HG03175 (cell line): ENCODE results near the gene ELP4.

Experiments
- ATAC-seq: cut with Tn5 transposase; IDR thresholded peaks from one replicate; pipeline ENCODE4 v1.9.1; 2021; ENCODE audit warnings: mild to moderate bottlenecking, moderate library complexity; ENCODE audit not compliant: unreplicated experiment

Gene ELP4

DNA sequence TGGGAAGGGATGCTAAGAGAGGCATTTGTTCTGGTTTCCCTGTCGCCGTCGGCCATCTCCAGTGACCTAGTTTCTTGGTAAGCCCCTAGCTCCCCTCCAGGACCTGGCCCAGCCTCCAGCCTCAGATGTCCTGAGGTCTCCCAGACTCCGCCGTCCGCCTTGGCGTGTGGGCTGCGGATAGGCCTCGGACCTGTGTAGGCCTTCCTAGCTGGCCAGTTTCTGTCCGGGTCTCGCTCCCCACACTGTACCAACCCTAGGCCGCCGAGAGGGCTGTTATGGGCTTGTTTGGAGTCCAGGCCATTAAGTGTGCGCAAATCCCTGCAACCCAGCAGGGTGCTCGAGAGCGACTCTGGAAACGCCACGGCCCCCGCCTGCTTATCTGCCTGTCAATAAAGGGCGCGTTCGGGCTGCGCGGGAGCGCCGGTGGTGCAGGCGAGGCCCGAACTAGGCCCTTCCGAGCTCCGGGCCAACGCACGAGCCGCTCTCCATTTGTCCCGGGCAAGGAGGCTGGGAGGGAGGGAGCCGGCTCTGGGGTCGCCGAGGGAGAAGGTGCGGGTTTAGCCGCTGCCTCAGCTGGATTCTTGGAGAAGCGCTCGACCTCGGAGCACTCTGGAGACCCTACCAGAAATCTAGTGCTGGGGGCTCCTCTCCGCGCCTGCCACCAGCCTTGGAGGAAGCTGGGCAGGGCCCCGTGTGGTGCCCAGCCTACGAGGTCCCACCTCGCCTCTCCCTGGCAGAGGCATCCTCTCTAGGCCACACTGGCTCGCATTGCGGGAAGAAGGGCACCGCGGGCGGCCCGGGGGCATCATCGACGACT, 310.3 kb downstream of the ELP4 start:
- ATAC-seq, result no peak

DNA sequence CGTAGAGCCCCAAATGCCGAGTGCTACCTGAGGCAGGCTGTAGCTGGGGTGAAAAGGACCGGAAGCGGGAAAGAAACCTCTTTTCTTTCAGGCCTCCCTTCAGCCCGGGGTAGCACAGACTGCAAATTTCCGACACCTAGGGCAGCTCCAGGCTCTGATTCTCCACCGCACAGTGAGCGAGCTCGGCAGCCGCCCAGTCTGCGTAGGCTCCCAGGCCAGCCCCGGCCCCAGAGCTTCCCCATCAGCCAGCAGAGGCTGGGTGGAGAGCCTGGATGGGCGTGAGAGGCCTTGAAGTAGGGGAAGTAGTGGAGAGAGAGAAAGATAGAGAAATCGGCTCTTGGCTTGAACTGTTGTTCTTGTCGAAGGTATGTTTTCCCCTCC, 310.9 kb downstream of the ELP4 start:
- ATAC-seq, result no peak

DNA sequence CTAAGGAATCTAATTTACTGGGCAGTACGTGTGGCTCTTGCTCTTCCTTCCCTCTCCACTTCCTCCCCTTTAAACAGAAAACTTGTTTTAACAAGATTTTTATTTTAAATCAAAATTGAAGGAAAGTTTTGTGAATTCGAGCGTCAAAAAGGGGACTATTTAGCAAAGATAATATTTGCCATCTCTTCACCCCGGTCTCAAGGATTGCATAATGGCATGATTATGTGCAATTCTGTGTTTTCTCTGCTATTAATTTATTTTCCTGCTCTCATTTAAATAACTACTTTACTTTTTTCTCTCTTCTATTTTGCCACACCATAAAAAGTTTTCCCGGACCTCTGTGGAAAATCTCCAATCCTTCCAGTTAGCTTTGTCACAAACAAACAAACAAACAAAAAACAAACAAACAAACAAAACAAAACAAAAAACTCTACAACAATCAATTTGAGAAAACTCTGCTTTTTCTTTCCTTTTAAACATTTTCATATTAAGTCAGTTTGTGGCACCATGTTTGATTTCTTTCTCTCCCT, 311.7 kb downstream of the ELP4 start:
- no peak for ATAC-seq

DNA sequence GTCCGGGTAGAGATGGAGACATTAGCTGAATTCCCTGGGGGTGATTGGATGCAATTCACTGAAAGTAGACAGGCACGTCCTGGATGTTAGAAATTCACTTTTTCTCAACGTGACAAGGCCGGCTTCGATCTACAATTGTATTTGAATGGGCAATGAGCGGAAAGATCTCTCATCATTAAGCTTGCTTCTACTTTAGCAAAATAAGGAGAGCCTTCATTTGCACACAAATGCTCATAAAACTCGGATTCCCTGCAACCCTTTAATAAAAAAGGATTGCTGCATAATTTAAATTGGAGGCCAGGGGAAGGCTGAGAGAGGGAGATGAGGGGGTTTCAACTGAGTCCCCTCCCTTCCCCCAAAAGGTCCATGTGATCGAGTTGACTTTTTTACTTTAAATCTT, 312.2 kb downstream of the ELP4 start:
- no peak for ATAC-seq

DNA sequence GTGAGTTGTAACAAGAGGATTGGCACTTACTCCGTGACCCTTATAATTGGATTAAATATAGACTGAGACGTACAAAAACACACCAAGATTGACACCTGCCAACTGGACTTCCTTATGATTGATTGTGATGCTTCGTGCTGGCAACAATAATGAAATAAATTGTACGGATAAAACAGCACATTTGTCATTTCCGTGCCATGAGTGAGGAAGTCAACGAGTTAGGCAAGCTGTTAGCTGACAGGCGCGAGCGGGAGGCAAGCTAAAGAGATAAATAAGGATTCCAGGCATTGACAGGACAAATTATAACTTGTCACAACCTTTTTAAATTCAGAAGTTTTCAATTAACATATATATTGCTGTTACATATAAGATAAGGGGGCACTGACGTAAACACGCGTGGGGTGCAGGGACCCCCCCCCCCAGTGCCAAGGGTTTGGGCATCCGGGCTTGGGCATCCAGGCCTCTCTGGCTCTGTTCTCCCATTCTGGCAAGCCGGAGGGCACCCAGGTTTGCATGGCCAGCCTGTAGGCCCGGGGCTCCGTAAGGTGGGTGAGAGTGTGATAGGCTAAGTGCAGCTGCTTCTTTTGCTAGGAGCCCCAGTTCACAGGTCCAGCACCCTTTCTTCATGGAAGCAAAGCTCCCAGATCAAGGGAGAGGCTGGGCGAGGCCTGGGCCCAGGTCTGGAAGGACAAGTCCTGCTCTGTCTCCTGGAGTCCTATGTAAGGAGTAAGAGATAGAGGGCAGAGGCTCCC, 312.8 kb downstream of the ELP4 start:
- ATAC-seq, result no peak

DNA sequence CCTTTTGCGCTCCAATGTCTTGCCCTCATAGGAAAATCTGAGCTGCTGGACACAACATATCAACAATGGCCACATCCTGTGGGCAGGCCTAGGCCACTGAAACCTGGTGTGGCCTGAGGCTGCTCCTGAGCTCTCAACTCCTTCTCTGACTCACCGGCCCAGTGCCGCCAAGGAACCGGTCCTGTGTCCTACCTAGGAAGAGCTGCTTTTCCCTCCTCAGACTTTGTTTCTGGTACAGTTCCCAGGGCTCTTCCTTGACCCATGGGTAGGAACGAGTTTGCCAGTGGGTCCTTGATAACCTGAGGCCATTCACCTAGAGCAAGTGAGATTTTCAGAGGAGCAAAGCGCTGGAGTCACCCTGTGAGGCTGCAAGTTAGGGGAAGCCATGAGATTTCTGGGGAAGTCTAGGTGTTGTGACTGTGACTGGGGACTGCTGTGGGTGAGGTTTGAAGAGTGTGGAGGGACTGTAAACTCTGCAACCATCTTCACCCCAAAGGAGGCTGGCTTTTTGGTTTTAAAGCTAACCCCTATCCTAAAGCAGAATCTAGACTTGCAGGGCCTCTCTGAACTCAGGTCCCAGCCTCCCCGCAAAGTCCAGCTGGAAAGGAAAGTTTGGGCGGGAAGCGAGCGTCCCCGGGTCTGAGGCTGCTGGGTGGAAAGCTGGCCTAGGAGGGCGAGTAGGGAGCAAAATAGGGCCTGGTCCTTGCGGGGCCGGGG, 313.5 kb downstream of the ELP4 start:
- no peak for ATAC-seq

DNA sequence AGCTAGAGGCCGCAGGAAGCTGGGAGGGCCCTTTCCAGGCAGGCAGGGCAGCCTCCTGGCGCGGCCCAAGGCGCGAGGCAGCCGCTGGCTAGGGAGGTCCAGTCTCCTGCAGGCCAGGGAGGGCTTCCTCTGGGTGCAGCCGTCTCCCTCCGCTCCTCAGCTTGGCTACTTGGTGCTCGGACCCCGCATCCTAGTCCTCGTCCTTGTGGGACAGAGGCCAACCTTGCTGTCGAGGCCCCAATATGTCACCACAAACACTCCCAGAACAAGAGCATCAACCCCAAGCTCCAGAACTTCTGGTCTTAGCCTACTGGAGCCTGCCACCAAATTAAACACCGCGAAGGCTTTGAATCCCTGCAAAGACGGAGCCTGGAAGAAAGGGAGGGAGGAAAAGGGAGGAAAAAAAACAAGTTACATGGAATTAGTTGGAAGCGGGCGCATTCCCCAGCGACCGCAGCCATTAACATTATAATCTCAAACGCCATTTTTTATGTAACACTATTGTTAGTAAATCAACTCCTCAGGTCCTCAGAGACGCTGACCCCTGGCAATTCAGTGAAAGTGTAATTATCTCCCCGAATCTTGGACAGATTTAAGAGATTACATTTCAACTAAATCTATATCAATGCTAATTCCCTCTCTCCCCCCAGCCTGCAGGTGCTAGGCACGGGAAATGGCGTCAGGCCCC, 314.2 kb downstream of the ELP4 start:
- ATAC-seq, result no peak

DNA sequence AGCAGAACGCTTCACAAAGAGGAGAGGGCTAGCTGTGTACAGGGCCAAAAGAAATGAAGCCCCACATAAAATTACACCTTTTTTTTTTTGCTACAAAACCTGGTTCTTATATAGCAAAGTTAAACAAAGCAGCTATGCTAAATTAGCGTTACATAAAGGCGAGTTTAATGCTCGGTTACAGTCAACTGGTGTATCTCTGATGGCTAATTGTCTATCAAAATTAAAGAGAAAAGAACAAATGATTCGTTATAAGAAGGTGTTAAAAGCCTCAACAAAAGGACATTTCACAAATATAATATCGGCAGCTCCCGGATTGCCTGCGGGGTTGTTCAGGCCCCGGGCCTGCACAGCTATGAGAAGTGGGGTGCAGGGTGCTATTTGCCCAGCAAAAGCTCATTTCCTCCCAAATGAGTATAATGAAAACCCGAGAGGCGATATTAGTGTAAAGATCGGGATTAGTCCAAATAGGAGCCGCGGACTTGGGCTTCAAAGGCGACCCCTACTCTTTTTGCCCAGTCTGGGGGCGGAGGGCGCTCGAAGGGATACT, 314.8 kb downstream of the ELP4 start:
- no peak for ATAC-seq

DNA sequence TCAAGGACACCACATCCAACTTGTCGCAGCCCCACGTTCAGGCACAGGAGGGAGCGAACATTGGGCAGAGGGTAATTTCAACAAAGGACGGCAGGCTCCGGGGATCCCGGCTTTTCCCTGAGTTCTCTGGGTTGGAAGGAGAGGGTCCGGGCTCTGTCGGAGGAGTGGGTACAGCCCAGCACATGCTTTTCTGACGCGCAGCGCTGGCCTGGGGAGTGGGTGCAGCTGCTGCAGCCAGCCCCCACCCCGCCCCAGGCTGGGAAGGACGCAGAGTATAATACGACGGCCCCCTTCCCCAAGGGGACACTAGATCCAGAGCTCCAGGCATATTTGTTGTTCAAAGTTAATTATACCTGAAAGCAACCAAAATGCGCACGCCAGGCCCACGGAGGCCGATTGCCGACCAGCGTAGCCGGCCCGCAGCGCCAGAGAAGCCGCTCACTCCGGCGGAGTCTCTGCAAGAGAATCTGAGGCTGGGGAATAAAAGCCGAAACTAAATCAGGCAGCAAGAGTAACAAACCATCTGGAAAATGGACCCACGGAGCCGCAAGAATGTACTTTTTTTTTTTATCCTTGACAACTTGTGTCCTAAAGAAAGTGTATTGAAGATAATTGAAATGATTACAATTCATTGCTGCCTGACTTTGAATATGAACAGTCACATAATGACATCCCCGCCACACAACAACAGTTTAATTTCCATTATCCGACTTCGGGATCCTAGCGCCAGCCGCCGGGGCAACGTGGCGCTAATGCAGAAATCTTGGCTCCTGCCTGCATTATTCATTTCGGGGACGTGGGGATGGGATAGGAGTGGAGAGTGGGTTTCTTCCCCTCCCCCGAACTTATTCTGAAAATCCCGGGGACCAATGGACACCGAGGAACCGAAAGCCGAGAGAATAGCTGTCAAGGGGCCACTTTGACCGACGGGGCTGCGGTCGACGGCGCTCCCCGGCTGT, 315.6 kb downstream of the ELP4 start:
- no peak for ATAC-seq

DNA sequence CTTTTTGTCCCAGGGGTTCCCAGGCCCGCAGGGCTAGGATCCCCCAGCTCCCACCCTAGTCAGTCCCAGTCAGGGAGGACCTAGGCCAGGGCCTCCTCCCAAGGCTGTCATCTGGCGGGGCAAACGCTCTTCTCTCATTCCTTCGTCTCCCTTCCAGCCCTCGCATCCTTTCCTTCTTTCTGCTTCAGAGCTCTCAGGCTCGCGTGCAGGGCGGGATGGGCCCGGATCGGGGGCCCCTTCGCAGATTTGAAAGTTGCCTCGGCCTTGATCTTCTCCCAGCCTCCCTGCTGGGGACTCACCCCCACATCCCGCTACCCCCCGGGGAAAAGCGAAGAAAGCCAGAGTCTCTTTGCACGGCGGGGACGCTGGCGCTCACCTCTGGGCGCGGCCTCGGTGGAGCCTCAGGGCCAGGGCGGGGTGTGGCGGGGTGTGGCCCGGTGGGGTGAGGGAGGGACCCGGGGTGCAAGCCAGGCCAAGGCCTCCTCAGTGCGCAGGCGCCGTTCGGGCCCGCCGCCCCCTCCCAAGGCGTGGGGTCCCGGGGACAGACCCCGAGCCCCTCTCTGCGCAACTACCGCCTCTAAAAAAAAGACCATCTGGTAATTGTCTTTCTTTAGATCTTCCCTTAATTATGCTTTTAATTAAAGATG, 316.4 kb downstream of the ELP4 start:
- ATAC-seq, result no peak

DNA sequence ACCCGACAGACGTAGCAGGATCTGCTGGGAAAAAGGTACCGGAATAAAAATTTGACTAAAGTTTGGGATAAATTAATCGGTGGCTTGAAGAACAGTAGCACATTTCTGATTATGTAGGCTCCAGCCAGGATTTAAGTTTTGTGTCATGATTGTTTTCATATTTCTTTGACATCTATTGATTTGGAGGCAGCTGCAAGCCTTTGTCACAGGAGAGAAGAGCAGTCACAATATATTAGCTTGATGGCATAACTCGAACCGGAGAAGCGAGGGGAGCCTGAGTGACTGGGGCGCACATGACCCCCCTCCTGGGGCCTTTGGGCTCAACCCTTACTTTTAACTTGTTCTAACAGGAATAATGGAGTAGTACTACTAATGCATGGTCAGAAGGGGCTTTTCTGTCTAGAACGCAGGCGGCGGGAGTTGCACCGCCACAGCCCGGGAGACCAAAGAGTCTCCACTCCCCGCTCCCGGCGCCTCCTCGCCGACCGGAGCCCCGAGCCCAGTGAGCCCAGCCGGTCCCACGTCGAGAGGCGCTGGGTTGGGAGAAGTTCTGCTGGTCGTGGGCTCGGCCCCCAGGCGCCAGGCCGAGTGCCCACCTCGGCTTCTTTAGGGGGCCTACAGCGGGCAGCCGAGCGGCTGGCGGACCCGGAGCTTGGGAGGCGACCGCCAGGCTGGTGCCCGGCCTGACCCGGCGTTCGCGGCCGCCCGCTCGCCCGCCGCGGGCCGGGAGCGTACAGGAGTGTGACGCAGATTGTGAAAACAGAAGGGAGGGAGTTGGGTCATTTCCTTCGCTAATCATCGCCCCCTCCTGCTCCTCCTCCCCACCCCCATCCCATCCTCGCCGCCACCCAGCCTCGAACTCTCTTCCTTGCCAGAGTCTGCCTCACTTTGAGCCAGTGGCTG, 317.2 kb downstream of the ELP4 start:
- ATAC-seq, result no peak

DNA sequence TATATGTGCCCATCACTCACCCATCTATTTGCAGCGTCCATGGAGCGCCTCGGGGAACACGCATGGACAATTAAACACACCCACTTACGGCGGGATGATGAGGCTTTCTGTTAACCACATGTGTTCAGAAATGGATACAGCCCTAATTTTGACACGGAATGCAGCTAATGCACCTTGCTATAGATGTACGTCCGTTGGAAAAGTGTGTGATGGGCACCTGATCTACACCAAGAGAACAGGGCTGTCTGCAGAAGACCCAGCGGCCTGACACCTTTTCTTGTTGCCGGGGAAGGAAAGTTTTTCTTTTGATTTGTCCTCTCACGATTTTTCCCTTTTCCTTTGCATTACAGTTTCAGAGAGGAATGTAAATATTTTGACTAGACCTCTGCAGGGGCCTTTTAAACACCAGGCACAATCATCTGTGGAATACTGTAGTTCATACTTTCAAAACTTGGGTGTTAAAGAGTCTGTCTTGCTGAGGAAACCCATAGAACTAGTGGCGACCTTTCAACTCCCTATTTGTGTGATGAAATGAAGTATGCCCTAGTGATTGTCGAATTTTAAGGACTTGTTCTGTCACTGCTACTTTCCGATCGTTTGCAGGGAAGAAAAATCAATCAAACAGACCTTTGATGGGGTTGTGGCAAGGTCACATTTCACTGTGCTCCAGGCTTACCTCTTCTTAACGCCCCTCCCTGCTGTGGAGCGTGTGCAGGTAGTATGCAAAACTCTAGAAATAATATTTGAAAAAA, 318.1 kb downstream of the ELP4 start:
- ATAC-seq, result no peak

DNA sequence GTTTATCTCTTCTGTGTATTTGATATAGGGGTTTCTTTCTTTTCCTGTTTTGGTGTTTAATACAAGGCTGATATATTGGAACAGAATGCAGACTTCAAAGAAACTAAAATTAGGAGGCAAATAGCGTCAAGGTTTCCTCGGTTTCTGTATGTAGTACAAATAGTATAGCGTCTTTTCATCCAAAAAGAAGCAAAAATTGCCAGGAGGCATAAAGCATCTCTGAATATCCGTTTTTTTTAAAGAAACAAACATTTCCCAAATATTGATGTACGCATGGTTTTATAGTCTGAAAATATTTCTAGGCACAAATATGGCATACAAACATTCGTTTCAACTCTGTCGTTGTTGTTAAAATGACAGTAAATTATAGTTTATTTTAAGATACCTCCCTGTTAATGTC, 318.6 kb downstream of the ELP4 start:
- ATAC-seq, result no peak

DNA sequence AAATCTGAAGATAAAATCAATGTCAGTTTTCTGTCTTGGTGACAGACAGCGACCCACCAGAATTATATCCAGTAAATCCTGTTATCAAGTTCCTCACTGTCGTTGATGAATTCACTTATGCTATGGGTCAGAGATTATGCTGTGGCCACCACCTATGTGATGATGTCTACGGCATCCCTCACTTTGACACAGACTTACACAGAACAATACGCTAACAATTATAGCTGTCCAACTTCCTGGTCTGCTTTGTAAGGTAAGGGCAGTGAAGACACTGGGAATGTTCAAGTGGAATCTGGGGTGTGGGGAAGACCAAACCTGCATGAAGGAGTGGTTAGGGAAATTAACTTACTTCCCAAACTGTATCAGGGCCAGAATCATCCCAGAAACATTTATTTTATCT, 320.8 kb downstream of the ELP4 start:
- no peak for ATAC-seq

DNA sequence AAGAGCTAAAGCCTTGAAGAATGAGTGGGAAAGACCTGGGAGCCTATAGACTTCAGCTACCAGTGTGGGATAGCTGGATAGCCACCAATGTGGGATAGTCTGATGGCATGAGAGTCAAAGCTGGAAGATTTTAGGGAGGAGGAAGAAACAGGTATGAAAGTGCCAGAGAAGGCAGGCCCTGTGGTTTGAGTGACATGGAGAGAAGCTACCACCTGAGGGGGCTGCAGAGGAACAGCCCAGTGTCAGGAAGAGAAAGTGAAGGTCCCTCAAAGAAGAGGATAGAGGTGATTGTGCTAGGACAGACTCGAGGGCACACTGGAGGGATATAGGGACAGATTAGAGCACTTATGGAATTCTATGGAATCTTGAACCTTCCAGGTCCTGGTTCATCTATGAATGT, 324.7 kb downstream of the ELP4 start:
- no peak for ATAC-seq
